ENCODE data around the gene GRIP1.

Gene GRIP1

DNA sequence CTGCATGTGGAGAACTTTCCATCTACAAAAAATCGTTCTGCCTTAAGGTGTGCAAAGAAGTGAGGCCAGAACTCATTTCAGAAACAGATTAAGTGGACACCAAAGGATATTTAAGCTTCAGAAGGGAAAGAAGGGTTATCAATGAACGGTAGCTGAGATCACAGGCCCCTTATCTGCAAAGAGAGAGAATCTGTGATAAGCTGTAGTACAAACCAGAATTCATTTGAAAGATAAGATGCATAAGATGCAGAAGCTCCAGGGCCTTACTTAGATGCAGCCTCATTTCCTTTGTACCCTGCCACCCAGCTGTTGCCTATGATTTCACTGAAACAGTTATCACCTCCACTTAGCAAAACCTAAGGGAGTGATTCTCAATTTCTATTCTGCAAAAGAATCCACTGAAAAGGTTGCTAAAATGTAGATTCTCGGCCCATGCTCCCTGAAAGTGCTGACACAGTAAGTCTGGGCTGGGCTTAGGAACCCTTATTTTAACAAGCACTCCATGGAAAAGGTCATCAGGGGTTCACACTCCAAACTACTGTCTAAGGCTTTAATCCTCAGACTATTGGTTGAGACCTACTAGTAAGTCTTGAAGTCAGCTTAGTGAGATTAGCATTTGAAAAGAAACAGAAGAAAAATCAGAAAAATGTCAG, 311.7 kb downstream of the GRIP1 start:
- Histone ChIP-seq H3K4me3 (ENCODE audit: low read depth, low read length) (no peak overlapping the region), H3K9me3 (no peaks in the 10 kb centered on the region), H3K27me3 (0 out of 2 replicates have a peak, but pooled peaks cover 3% of the 10 kb centered on the region), H3K36me3 (no peaks in the 10 kb centered on the region), H3K4me1 (no peaks in the 10 kb centered on the region)
- TF ChIP-seq, protein P1, sequence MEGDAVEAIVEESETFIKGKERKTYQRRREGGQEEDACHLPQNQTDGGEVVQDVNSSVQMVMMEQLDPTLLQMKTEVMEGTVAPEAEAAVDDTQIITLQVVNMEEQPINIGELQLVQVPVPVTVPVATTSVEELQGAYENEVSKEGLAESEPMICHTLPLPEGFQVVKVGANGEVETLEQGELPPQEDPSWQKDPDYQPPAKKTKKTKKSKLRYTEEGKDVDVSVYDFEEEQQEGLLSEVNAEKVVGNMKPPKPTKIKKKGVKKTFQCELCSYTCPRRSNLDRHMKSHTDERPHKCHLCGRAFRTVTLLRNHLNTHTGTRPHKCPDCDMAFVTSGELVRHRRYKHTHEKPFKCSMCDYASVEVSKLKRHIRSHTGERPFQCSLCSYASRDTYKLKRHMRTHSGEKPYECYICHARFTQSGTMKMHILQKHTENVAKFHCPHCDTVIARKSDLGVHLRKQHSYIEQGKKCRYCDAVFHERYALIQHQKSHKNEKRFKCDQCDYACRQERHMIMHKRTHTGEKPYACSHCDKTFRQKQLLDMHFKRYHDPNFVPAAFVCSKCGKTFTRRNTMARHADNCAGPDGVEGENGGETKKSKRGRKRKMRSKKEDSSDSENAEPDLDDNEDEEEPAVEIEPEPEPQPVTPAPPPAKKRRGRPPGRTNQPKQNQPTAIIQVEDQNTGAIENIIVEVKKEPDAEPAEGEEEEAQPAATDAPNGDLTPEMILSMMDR (IDR thresholded peaks at IDR 0.05; ENCODE audit: low read depth, low read length) = no peak
- DNase-seq = no peak

- no peaks in the 10 kb centered on the region for H3K9me3 ChIP-seq
- TF ChIP-seq, protein P1 (IDR thresholded peaks at IDR 0.05; ENCODE audit: low read depth, low read length) = no peak
- H3K36me3 ChIP-seq = no peaks in the 10 kb centered on the region
- no peak overlapping the region for H3K4me3 ChIP-seq (ENCODE audit: low read depth, low read length)
- H3K4me1 ChIP-seq = no peaks in the 10 kb centered on the region
- 0 out of 2 replicates have a peak, but pooled peaks cover 3% of the 10 kb centered on the region for H3K27me3 ChIP-seq
- no peak for DNase-seq
Observed at GRCh38 chr12:66365718-66366490, 313.0 kb downstream of the GRIP1 start.

- no peaks in the 10 kb centered on the region for H3K36me3 ChIP-seq
- DNase-seq = no peak
- H3K9me3 ChIP-seq = no peaks in the 10 kb centered on the region
- H3K4me1 ChIP-seq = no peaks in the 10 kb centered on the region
- TF ChIP-seq, protein P1 (IDR thresholded peaks at IDR 0.05; ENCODE audit: low read depth, low read length) = no peak
- no peak overlapping the region for H3K4me3 ChIP-seq (ENCODE audit: low read depth, low read length)
- no peaks in the 10 kb centered on the region for H3K27me3 ChIP-seq
Observed at GRCh38 chr12:66361703-66362102, 317.2 kb downstream of the GRIP1 start.

DNA sequence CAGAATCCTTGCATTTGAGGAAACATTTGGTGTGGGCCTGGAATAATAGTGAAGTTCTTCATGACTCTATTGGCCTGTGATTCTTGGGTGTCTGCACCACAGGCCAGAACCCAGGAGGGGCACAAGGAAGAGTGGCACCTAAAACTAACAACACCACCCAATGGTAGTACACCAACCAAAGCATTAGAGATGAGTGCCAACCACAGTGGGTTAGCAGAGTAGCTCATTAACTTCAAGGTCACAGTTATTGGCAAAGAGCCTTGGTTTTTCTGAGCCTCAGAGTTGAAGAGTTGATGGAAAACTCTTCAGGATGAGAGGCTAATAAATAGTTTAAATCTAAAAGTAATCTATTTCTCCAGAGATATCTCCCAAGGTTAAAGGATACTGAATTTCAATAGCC, 319.6 kb downstream of the GRIP1 start:
- Histone ChIP-seq H3K27me3 (no peaks in the 10 kb centered on the region), H3K4me3 (ENCODE audit: low read depth, low read length) (no peak overlapping the region), H3K9me3 (no peaks in the 10 kb centered on the region), H3K4me1 (no peaks in the 10 kb centered on the region), H3K36me3 (no peaks in the 10 kb centered on the region)
- TF ChIP-seq, protein P1 (IDR thresholded peaks at IDR 0.05; ENCODE audit: low read depth, low read length) = no peak
- DNase-seq = no peak

- DNase-seq = no peak
- Histone ChIP-seq H3K36me3 (no peaks in the 10 kb centered on the region), H3K9me3 (no peaks in the 10 kb centered on the region), H3K4me3 (ENCODE audit: low read depth, low read length) (no peak overlapping the region), H3K4me1 (no peaks in the 10 kb centered on the region), H3K27me3 (no peaks in the 10 kb centered on the region)
- TF ChIP-seq, protein P1 (IDR thresholded peaks at IDR 0.05; ENCODE audit: low read depth, low read length) = no peak
Observed at GRCh38 chr12:66354291-66354690, 324.6 kb downstream of the GRIP1 start.

GRCh38 chr12:66352899-66353298, 326.0 kb downstream of the GRIP1 start:
- DNase-seq = no peak
- H3K27me3 ChIP-seq = no peaks in the 10 kb centered on the region
- no peaks in the 10 kb centered on the region for H3K36me3 ChIP-seq
- H3K9me3 ChIP-seq = no peaks in the 10 kb centered on the region
- no peaks in the 10 kb centered on the region for H3K4me1 ChIP-seq
- TF ChIP-seq, protein P1 (IDR thresholded peaks at IDR 0.05; ENCODE audit: low read depth, low read length) = no peak
- no peak overlapping the region for H3K4me3 ChIP-seq (ENCODE audit: low read depth, low read length)

Data from BE2C (cell line).